Measurements from ENCODE around the gene ZNF184. TPM values are rescaled to one million over a fixed set of nuclear protein-coding genes. Genes with fewer than 3 reads are reported as not detected.

The ZNF184 gene
- total RNA-seq (1 to 10 TPM; 4.2 to 4.9 (median 4.5) TPM), polyA plus RNA-seq (1 to 10 TPM; 2.3 to 5.7 (median 2.9) TPM)
- long read RNA-seq, donor 1, partial matches to known transcripts = 0 of 6 reads
- long read RNA-seq, donor 1, other reads (novel, unspliced or antisense) = 4 of 6 reads
- long read RNA-seq, donor 2, transcript ZNF184-201 (6 exons, 3,101 nt) = major isoform, 5 of 17 reads
- long read RNA-seq, donor 2, partial matches to known transcripts = 2 of 17 reads
- long read RNA-seq, donor 2, other reads (novel, unspliced or antisense) = 10 of 17 reads

GRCh38 chr6:27472617-27473400 lies at the start of gene ZNF184:
TSS of gene ZNF184 (minus strand) at chr6:27473105. CDS start at chr6:27472294, 811 bp downstream.
- intact Hi-C loops (cut with DNase I) = loop anchor here (2.0 to 10.0 kb wide), 2 partner anchors 288 to 420 kb away; a partner anchor contains a TSS
- peaks cover 0 to 35% of the 10 kb centered on the region in 2 donors for H3K36me3 ChIP-seq (ENCODE audit: insufficient read depth in 1 of 2, low read depth in 1 of 2)
- peak within 1 kb of the TSS; percentile 99 for H3K27ac ChIP-seq
- TF ChIP-seq CTCF (IDR thresholded peaks at IDR 0.05) = no peak
- no peaks in the 10 kb centered on the region for H3K27me3 ChIP-seq (ENCODE audit: insufficient read depth in 3 of 3, low read length in 2 of 3)
- peak; percentile 99 to 100 (median 99) for ATAC-seq
- peak within 1 kb of the TSS; percentile 94 for H3K4me3 ChIP-seq
- 0% methylated on average over 56 of the region's 56 CpGs for WGBS, 3 donors
- no peaks in the 10 kb centered on the region for H3K9me3 ChIP-seq
- H3K4me1 ChIP-seq = peaks cover 11% of the 10 kb centered on the region
- DNase-seq = peak; percentile 95 to 97

DNA sequence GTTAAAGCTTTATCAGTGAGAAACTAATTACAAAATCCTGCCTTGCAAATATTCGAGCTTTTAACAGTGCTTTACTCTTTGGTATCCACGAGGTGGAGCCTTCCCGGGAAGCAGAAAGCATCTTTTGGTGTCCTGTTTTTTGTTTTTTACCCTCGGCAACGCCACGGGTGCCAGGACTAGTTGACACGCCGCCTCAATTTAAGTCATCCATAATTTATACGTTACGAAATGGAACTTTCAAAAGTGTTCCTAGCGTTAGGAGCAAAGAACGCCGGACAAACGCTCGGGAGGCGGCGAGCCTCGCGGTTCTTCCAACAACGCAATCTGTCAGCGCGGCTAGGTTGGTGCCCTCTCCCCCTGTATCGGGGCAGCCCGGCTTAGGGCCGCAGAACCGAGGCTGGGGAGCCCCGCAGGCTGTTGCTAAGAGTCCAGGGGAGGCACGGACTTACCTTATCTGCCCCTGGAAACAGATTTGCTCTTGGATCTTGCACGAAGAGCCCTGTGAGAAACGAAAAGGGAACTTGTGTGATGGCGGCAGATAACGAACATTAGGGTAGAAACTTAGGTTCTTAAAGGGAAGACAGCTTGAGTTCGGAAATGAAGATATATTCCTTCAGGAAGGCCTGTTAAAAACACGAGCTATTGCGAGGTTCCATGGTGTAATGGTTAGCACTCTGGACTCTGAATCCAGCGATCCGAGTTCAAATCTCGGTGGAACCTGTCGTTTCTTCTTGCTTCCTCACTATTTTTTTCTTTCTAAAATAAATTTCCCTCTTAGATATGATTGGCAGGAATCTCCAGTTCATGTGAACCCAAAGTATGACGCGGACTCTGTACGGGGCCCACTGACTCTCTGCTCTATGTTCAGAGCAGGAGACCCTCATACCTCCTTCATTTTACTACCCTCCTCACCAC lies 46.2 kb upstream of the ZNF184 start:
- H3K36me3 ChIP-seq (ENCODE audit: insufficient read depth in 1 of 2, low read depth in 1 of 2) = no peaks in the 10 kb centered on the region
- intact Hi-C loops (cut with DNase I) = loop anchor here in 1 of 2 donors (2.0 to 5.0 kb wide), 2 partner anchors 234 to 378 kb away; no protein-coding TSS in a partner anchor
- peaks cover 10% of the 10 kb centered on the region for H3K4me1 ChIP-seq
- peak; percentile 84 to 94 (median 89) for ATAC-seq
- no peaks in the 10 kb centered on the region for H3K9me3 ChIP-seq
- peak; percentile 45 to 70 for DNase-seq
- peak overlapping the region; percentile 75 for H3K27ac ChIP-seq
- H3K4me3 ChIP-seq = peak overlapping the region; percentile 80
- peak; percentile 69 for TF ChIP-seq CTCF (IDR thresholded peaks at IDR 0.05)
- WGBS, 3 donors = 1% methylated on average over 42 of the region's 42 CpGs
- H3K27me3 ChIP-seq (ENCODE audit: insufficient read depth in 3 of 3, low read length in 2 of 3) = peaks cover 0 to 2% (median 0%) of the 10 kb centered on the region in 3 donors

DNA sequence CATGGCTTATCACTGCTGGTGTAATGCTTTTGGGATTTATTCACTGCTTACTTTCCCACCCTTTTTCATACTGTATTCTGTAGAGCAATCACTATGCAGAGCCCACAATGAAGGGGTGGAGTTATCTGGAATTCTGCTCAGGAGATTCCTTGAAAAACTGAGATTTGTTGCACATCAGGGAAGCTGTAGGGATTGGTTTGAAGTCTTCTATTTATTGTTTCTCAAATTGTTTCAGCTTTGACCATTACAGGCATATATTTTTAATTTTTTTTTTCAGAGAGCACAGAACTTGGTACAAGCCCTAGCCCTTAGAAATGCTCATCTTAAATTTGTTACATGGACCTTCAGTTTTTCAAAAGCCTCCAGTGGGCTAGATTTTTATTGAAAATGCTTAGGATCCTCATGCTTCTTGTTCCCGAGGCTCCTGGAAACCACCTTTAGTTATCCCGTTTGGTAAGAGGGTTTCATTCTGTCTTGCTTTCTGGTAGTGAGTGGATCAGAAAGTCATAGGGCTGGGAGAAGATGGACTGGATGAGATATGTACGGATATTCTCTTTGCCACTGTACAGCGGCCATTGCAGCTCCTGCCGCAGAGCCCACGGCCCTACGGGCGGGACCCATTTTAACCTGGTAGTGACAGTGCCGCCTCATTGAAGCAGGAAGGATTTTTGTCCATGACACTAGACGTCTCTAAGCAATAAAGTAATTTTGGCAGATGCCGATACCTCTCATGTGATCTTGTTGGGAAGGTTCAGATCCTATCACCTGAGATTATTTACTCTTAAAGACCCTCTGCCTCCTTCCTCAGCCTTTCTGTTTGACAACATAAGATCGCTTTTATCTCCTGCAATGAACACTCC lies 45.3 kb upstream of the ZNF184 start:
- Histone ChIP-seq H3K27me3 (ENCODE audit: insufficient read depth in 3 of 3, low read length in 2 of 3) (peaks cover 0 to 11% (median 2%) of the 10 kb centered on the region in 3 donors), H3K27ac (peak overlapping the region; percentile 75), H3K4me1 (peaks cover 10% of the 10 kb centered on the region), H3K36me3 (ENCODE audit: insufficient read depth in 1 of 2, low read depth in 1 of 2) (no peaks in the 10 kb centered on the region), H3K4me3 (peak overlapping the region; percentile 80), H3K9me3 (no peaks in the 10 kb centered on the region)
- intact Hi-C loops (cut with DNase I) = loop anchor here in 1 of 2 donors (2.0 to 5.0 kb wide), 2 partner anchors 235 to 379 kb away; no protein-coding TSS in a partner anchor
- TF ChIP-seq CTCF (IDR thresholded peaks at IDR 0.05) = no peak
- DNase-seq (no peak), ATAC-seq (peak in 2 of 4 donors; percentile 50 to 65)
- WGBS, 3 donors = 29 to 37% (median 34%) methylated on average over 12 of the region's 12 CpGs

Data from psoas muscle (tissue), 8 donors.